DND-41 (cell line): Measurements from ENCODE around the gene CCDC121.
"Not testable (repeated sequence)": the region's sequence is repeated elsewhere in the genome, so short reads cannot be mapped to it uniquely, and the experiment has no call there.

Source experiments
- ATAC-seq: fragments of 200-7000 bp; cut with Tn5 transposase; 3 replicates; pipeline ENCODE4 v1.9.1; 2021; ENCODE audit warnings: low read depth; ENCODE audit not compliant: insufficient read depth
- DNase-seq: peaks from one replicate; pipeline ENCODE4 v3.0.0-alpha.2; 2020
- H2AFZ ChIP-seq: 2 replicates; pipeline ENCODE4 v1.6.0; 2012; ENCODE audit warnings: low read depth, low read length
- H3K27ac ChIP-seq: 2 replicates; pipeline ENCODE4 v1.5.1; 2012; ENCODE audit warnings: low read length, inconsistent platforms
- H3K27me3 ChIP-seq: fragments of 200-600 bp; sonication (generic); 2 replicates; pipeline ENCODE4 v1.6.0; 2012; ENCODE audit warnings: low read length, mild to moderate bottlenecking, inconsistent platforms; ENCODE audit not compliant: insufficient read depth, poor library complexity
- H3K36me3 ChIP-seq: 2 replicates; pipeline ENCODE4 v1.5.1; 2012; ENCODE audit warnings: low read length, inconsistent platforms; ENCODE audit not compliant: insufficient read depth
- H3K4me1 ChIP-seq: 2 replicates; pipeline ENCODE4 v1.5.1; 2012; ENCODE audit warnings: mild to moderate bottlenecking, low read length; ENCODE audit not compliant: insufficient read depth
- H3K4me2 ChIP-seq: 2 replicates; pipeline ENCODE4 v1.6.0; 2012; ENCODE audit warnings: mild to moderate bottlenecking, moderate library complexity, low read length, inconsistent platforms; ENCODE audit not compliant: insufficient read depth
- H3K4me3 ChIP-seq, 2 experiments: fragments of 200-600 bp in 1 of 2; shearing (Covaris generic) in 1 of 2; 2 replicates each; pipeline ENCODE4 v1.5.1; 2012 to 2016; ENCODE audit warnings: inconsistent platforms in 2 of 2, low read length in 2 of 2, mild to moderate bottlenecking in 2 of 2, low read depth in 1 of 2, moderate library complexity in 1 of 2
- H3K79me2 ChIP-seq: 2 replicates; pipeline ENCODE4 v1.6.0; 2012; ENCODE audit warnings: low read length, inconsistent platforms; ENCODE audit not compliant: insufficient read depth
- H3K9ac ChIP-seq: 2 replicates; pipeline ENCODE4 v1.6.0; 2012; ENCODE audit warnings: low read depth, mild to moderate bottlenecking, inconsistent platforms, low read length, moderate library complexity
- H3K9me3 ChIP-seq: 2 replicates; pipeline ENCODE4 v1.5.1; 2012; ENCODE audit warnings: low read length, moderate library complexity, mild to moderate bottlenecking, inconsistent platforms; ENCODE audit not compliant: insufficient read depth, severe bottlenecking
- H4K20me1 ChIP-seq: 2 replicates; pipeline ENCODE4 v1.6.0; 2012; ENCODE audit warnings: low read length; ENCODE audit not compliant: insufficient read depth
- EZH2 ChIP-seq: IDR thresholded peaks from 3 replicates; pipeline ENCODE4 v1.6.1; 2012; ENCODE audit warnings: borderline replicate concordance, low read depth, mild to moderate bottlenecking, moderate library complexity, low read length, inconsistent platforms; ENCODE audit not compliant: severe bottlenecking
- TF ChIP-seq, protein P1 (sequence below): IDR thresholded peaks from 2 replicates; pipeline ENCODE4 v1.5.1; 2012; ENCODE audit warnings: borderline replicate concordance, low read length, moderate library complexity, mild to moderate bottlenecking; ENCODE audit not compliant: poor library complexity, severe bottlenecking; ENCODE audit errors: extremely low read depth

Gene CCDC121

DNA sequence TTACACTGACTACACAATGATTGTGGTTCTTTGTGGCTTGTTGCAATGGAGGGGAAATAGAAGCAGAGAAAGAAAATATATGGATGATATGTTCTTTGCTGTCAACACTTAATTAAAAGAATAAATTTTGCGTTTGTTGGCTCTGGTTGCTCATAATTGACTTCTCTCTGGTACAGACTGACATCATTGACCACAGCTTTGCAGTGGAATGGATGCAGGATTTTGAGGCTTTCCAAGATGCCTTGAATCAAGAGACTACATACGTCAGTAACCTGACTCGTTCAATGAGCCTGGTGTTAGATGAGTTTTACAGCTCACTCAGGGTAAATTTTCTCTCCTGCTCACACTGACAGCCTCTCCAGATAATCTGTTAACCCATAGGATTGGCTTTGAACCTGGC is 9.9 kb upstream of the CCDC121 start:
- Histone ChIP-seq H3K79me2 (no peaks in the 10 kb centered on the region), H3K27me3 (no peaks in the 10 kb centered on the region), H3K4me1 (no peaks in the 10 kb centered on the region), H3K36me3 (peaks cover 89% of the 10 kb centered on the region), H3K4me3 (no peak overlapping the region), H4K20me1 (no peaks in the 10 kb centered on the region), H3K27ac (no peak overlapping the region), H3K9ac (no peak overlapping the region), H3K9me3 (no peaks in the 10 kb centered on the region), H3K4me2 (no peak overlapping the region), H2AFZ (no peak overlapping the region)
- TF ChIP-seq EZH2, result no peak
- TF ChIP-seq, protein P1, sequence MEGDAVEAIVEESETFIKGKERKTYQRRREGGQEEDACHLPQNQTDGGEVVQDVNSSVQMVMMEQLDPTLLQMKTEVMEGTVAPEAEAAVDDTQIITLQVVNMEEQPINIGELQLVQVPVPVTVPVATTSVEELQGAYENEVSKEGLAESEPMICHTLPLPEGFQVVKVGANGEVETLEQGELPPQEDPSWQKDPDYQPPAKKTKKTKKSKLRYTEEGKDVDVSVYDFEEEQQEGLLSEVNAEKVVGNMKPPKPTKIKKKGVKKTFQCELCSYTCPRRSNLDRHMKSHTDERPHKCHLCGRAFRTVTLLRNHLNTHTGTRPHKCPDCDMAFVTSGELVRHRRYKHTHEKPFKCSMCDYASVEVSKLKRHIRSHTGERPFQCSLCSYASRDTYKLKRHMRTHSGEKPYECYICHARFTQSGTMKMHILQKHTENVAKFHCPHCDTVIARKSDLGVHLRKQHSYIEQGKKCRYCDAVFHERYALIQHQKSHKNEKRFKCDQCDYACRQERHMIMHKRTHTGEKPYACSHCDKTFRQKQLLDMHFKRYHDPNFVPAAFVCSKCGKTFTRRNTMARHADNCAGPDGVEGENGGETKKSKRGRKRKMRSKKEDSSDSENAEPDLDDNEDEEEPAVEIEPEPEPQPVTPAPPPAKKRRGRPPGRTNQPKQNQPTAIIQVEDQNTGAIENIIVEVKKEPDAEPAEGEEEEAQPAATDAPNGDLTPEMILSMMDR, result no peak
- no peak for ATAC-seq
- DNase-seq, result no peak

DNA sequence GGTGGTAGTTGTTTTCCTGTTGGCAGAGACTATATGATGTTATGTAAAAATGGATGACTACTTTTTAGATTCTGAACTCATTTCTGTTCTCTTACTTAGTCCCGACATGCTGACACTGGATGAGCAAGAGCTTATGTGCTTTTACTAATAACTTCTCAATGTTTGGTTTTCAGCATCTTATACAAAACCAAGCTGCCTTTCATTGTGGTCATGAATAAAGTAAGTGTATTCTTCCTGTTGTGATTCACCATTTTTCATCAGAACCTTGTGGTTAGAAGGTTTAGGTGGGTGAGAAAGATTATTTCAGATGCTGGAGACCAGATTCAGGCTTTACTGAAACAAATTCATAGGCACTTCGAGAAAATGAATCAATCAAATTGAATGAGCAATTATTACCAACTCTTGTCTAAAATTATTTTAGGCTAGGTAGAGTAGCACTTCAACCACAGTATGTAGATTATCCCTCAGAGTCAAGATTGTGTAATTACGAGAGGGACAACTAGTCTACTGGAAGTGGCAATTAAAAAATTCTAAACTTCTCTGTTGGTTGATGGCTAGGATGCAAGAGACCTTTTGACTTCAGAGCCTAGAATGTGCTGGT is 9.3 kb upstream of the CCDC121 start:
- ATAC-seq (no peak), DNase-seq (no peak)
- no peak for TF ChIP-seq EZH2
- TF ChIP-seq, protein P1, result no peak
- H3K4me3 ChIP-seq, result no peak overlapping the region
- H2AFZ ChIP-seq, result no peak overlapping the region
- H3K9me3 ChIP-seq, result no peaks in the 10 kb centered on the region
- no peaks in the 10 kb centered on the region for H3K4me1 ChIP-seq
- H3K27ac ChIP-seq, result no peak overlapping the region
- H3K79me2 ChIP-seq, result no peaks in the 10 kb centered on the region
- H3K27me3 ChIP-seq, result no peaks in the 10 kb centered on the region
- H4K20me1 ChIP-seq, result no peaks in the 10 kb centered on the region
- H3K4me2 ChIP-seq, result no peak overlapping the region
- H3K9ac ChIP-seq, result no peak overlapping the region
- peaks cover 88% of the 10 kb centered on the region for H3K36me3 ChIP-seq

DNA sequence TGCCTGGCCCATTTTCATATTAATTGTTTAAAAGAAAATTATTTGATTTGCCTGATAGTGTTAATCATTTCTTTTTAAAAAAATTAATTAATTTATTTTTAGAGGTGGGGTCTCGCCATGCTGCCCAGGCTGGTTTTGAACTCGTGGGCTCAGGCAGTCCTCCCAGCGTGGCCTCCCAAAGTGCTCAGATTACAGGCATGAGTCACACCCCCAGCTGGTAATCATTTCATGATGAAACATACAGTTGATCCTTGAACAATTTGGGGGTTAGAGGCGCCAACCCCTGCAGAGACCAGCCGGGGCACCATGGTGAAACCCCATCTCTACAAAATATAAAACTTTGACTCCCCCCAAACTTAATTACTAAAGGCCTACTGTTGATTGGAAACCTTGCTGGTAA is 8.0 kb upstream of the CCDC121 start:
- no peak overlapping the region for H3K9ac ChIP-seq
- no peak for DNase-seq
- H3K79me2 ChIP-seq, result 0 out of 2 replicates have a peak, but pooled peaks cover 3% of the 10 kb centered on the region
- H4K20me1 ChIP-seq, result no peaks in the 10 kb centered on the region
- no peak overlapping the region for H3K4me3 ChIP-seq
- peaks cover 91% of the 10 kb centered on the region for H3K36me3 ChIP-seq
- H3K4me2 ChIP-seq, result no peak overlapping the region
- TF ChIP-seq EZH2, result no peak
- ATAC-seq, result no peak
- H3K27me3 ChIP-seq, result no peaks in the 10 kb centered on the region
- H2AFZ ChIP-seq, result no peak overlapping the region
- H3K4me1 ChIP-seq, result no peaks in the 10 kb centered on the region
- H3K27ac ChIP-seq, result no peak overlapping the region
- no peaks in the 10 kb centered on the region for H3K9me3 ChIP-seq

DNA sequence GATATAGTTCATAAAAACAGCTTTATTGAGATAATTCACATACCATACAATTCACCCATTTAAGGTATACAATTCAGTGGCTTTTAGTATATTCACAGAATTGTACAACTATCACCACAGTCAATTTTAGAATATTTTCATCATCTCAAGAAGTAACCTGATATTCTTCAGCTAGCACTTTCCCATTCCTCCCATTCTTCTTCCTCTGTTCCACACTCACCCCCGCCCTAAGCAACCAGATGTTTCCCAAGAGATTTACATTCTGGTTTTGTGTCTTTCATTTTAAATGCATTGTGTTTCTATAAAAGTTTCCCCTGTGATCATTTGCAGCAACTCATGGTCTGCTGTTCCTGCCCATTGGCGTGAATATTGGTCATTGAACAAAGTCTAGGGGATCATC is 5.5 kb upstream of the CCDC121 start:
- ATAC-seq (no peak), DNase-seq (no peak)
- Histone ChIP-seq H3K4me2 (no peak overlapping the region), H3K4me1 (peaks cover 20% of the 10 kb centered on the region), H3K79me2 (peaks cover 20% of the 10 kb centered on the region), H3K36me3 (peaks cover 82% of the 10 kb centered on the region), H3K9me3 (no peaks in the 10 kb centered on the region), H4K20me1 (no peaks in the 10 kb centered on the region), H3K9ac (no peak overlapping the region), H3K27ac (no peak overlapping the region), H3K27me3 (no peaks in the 10 kb centered on the region), H2AFZ (no peak overlapping the region), H3K4me3 (no peak overlapping the region)
- no peak for TF ChIP-seq EZH2
- TF ChIP-seq, protein P1, result no peak

DNA sequence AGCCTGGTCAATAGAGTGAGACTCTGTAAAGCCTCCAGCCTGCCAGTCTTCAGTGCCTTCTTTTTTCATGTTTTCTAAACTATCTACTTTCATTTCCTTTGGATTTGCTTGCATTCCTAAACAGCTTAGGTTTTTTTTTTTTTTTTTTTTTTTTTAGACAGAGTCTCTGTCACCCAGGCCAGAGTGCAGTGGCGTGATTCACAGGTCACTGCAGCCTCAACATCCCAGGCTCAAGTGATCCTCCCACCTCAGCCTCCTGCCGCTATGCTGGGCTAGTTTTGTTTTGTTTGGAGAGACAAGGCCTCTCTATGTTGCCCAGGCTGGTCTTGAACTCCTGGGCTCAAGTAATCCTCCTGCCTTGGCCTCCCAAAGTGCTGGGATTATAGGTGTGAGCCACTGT is 1.4 kb upstream of the CCDC121 start:
- H3K27ac ChIP-seq, ATAC-seq, H4K20me1 ChIP-seq, H3K9ac ChIP-seq, DNase-seq, H3K27me3 ChIP-seq, H3K9me3 ChIP-seq, H3K4me3 ChIP-seq, H2AFZ ChIP-seq: not testable (repeated sequence)
- H3K4me2 ChIP-seq, result peak overlapping the region; percentile 73
- peaks cover 45% of the 10 kb centered on the region for H3K36me3 ChIP-seq
- peaks cover 46% of the 10 kb centered on the region for H3K4me1 ChIP-seq
- H3K79me2 ChIP-seq, result peaks cover 28% of the 10 kb centered on the region
